ENCODE data around the gene CRB3.

The CRB3 gene

GRCh38 chr19:6470173-6470572, 6.1 kb downstream of the CRB3 start:
- DNase-seq, result no peak

GRCh38 chr19:6471076-6471475, 7.0 kb downstream of the CRB3 start:
- DNase-seq, result no peak

- DNase-seq, result no peak
These were observed 8.6 kb downstream of the CRB3 start for GRCh38 chr19:6472713-6473112.

DNA sequence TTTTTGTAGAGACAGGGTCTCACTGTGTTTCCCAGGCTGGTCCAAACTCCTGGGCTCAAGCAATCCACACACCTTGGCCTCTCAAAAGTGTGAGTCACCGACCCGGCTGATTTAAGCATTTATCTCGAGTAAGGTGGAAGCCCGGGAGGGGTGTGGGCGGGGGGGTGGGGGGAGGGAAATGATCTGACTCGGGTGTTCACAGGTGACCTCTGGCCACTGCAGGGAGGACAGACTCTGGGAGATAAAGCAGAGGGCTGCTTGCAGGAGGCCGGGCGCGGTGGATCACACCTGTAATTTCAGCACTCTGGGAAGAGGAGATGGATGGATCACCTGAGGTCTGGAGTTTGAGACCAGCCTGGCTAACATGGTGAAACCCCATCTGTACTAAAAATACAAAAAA, 9.6 kb downstream of the CRB3 start:
- DNase-seq, result no peak

DNA sequence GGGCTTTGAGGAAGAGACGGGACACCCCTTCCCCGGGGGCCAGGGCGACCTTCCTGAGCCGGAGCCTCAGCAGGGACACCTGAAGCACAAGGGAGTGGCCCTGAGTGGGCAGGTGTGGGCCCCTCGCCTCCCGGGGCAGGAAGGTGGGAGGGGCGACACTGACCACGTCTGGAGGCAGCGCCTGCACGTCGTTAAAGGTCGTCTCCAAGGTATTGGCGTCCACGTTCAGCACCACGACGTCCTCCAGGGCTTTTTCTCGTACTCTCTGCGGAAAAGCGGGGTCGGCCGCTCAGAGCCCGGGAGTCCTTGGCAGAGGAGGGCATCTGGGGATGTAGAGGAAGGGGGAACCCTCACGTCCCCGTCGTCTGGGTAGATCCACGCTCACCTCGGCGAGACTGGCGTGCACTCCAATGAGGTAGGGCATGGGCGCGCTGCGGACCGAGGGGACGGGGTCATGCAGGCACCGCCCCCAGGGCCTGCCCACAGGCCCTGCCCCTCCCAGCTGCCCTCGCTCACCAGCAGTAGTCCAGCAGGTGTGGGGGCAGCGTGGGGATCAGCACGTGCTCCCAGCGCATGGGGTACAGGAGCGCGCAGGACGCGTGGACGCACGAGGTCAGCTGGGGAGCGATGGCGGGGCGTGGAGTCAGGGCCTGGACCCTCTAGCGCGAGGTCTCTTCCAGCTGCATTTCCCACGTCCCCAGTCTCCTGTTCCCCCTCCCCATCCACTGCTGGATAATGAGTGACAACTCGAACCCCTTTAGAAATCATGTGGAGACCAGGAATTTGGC, 11.4 kb downstream of the CRB3 start:
- no peak for DNase-seq

DNA sequence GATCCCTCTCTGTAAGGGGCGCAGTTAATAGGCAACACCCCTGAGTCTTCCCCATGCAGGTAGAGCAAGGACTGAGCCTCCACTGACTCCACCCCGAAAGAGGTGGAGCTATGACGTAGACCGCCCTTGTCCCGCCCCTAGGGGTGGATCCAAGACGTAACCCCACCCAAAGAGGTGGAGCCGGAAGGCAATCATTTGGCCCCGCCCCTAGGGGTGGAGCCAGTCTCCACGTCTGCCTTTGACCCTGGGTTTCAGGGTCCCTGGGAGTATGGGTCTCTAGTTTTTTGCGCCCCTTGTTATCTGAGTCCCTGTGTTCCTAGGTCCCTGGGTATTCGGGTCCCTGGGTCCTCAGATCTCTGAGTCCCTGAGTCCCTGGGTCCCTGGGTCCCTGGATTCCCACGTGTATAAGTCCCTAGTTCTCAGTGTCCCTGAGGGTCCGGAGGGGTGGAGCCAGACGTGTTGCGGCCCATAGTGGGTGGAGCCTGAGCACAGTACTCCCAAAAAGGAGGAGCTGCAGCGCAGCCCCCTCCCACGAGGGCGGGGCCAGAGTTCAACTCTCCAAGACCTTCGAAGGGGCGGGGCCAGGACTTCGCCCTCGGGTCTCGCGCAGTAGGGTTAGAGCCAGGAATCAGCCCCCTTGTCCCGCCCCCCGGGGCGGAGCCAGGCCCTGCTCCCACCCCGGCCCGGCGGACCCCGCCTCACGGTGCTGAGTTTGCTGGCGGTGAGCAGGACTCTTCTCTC, 12.3 kb downstream of the CRB3 start:
- no peak for DNase-seq

- no peak for DNase-seq
These were observed 12.9 kb downstream of the CRB3 start for GRCh38 chr19:6476896-6477431.

DNA sequence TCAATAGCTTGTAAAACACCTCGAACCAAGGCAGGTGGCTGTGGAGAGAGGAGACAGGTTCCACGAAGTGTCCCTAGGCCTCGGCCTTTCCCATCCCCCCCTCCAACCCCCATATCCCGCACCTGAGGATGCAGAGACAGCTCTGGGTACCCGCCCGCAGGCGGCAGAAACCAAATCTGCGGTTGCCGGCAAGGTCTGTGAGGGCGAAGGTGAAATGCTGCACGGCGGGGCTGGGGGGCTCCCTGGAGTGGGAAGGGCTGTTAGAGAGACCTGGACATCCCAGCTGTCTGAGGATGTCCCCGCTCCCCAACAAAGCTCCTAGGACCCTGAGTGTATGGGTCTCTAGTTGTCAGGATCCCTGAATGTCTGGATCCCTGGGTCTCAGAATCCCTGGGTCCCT, 14.7 kb downstream of the CRB3 start:
- no peak for DNase-seq

DNA sequence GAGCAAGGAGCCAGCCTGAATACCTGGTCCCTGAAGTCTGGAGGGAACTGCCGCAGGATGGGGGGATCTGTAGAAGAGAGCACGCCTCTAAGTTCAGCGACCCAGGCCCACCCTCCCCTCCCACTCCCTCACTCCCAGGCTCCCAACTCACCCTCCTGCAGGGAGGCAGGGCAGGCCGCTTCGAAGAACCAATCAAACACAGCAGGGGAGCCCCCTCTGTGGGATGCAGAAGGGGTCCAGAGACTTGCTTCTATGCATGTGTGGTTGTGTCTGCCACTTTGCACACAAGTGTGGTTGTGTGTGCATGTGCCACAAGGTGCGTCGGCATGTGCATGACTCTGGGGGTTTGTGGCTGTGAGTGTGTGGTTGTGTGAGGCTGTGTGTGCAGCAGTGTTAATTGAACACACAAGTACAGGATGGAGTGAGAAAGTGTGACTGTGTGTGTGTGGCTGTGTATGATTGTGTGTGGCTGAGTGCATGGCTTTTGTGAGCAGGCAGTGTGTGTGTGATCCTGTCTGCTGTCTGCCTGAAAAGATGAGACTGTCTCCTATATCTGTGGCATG, 15.8 kb downstream of the CRB3 start:
- no peak for DNase-seq

- DNase-seq, result no peak
These were observed 16.9 kb downstream of the CRB3 start for GRCh38 chr19:6480848-6481415.

DNA sequence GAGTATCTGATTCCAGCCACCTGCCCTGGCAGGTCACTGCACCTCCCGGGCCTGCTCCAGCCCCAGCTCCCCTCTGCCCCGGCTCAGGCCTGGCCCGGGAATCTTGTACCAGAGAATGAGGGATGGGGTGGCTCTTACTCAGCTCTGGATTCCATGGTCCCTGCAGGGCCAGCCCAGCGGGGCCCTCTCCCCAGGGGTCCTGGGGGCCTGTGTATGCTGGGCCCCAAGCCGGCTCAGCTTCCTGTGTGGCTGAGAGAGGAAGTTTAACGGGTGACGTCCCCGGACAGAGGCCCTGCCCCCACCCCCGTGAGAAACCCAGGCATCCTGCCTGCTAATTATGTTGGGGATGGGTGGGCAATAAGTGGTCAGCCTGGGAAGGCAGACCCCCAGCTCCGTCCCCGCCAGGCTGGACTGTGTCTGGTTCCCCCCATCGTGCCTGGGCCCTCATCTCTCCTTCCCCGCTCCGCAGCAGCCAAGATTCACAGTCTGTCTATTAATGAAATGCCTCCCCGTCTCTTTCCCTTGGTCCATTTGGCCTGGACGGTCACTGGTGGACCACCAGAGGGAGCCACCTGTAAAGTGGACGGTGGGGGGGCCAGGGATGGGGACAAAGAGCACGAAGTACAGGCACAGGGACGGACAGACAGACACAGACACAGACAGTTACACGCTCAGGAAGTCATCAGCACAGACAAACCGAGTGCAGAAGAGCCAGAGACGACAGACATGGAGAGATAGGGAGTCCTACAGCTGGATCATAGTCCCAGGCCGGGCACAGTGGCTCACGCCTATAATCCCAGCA, 17.7 kb downstream of the CRB3 start, which contains the start of gene DENND1C:
Gene DENND1C, minus strand, starts transcription at position 247 of the 802 bp plus-strand sequence. Its CDS starts 92 bp downstream, at position 155.
- no peak for DNase-seq

GRCh38 chr19:6482343-6482686, 18.2 kb downstream of the CRB3 start:
- DNase-seq, result no peak

DNA sequence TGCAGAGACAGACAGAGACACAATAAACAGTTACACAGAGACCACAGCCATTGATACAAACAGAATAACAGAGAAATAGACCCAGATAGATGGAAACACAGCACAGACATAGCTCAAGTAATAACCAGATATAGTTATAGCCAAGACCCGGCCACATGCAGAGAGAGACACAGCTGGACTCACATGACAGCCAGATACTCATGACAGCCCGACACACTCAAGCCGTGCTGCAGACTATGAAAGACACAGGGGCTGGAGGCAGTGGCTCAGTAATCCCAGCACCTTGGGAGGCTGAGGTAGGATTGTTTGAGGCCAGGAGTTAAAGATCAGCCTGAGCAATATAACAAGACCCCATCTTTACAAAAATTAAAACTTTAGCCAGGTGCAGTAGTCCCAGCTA, 19.2 kb downstream of the CRB3 start:
- no peak for DNase-seq

DNA sequence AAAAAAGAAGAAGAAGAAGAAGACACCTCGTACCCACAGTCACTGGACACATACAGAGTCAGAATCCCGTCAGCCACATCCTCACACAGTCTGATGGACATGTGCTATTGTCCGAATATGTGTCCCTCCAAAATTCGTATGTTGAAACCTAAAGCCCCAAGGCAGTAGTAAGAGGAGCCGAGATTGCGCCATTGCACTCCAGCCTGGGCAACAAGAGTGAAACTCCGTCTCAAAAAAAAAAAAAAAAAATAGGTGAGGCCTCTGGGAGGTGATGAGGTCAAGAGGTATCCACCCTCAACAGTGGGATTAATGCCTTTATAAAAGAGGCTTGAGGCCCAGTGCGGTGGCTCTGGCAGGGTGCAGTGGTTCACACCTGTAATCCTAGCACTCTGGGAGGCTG, 20.2 kb downstream of the CRB3 start:
- DNase-seq, result no peak

- no peak for DNase-seq
These were observed 20.8 kb downstream of the CRB3 start for GRCh38 chr19:6484831-6485230.

DNA sequence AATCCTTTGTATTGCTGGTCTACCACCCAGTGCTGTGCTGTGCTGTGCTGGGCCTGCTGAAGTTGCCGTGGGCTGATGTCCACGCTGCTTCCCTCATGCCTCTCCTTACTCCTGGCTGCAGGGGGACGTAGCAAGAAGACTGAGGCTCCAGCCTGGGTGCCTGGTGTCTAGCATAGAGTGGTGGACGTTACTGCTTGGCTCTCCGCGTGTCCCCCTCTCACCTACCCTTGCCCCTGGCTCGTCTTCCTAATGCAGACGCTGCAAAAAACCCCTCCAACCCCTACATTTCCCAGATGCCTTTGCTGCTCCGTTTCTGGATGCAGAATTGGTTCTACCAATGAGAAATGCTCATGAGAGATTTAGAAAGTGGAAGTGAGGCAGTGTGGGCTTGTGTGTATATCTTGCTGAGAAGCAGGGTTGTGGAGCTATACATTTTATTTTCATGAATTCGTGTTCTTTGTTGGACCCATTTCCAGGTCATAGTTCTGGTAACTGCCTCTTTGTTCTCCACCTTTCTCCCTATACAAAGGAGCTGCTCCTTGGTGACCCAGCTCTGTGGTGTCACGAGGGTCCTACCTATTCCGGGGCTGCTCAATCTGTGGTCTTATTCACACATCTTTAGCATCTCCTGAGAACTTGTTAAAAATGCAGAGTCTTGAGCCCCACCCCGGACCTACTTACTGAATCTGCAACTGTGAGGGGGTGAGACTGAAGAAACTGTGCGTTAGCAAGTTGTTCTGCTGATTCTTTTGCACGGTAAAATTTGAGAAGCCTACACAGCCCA, 25.4 kb downstream of the CRB3 start:
- no peak for DNase-seq

DNA sequence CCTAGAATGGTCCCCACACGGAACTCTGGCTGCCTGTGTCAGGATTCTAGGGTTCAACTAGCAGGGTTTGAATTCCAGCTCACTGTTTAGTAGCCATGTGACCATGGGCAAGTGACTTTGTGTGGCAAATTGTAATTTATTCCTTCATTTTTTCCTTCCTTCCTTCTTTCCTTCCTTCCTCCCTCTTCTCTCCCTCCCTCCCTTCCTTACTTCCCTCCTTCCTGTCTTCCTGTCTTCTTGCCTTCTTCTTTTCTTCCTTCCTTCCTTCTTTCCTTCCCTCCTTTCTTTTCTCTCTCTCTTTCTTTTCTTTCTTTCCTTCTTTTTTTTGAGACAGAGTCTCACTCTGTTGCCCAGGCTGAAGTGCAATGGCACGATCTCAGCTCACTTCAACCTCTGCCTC, 26.1 kb downstream of the CRB3 start:
- no peak for DNase-seq

DNA sequence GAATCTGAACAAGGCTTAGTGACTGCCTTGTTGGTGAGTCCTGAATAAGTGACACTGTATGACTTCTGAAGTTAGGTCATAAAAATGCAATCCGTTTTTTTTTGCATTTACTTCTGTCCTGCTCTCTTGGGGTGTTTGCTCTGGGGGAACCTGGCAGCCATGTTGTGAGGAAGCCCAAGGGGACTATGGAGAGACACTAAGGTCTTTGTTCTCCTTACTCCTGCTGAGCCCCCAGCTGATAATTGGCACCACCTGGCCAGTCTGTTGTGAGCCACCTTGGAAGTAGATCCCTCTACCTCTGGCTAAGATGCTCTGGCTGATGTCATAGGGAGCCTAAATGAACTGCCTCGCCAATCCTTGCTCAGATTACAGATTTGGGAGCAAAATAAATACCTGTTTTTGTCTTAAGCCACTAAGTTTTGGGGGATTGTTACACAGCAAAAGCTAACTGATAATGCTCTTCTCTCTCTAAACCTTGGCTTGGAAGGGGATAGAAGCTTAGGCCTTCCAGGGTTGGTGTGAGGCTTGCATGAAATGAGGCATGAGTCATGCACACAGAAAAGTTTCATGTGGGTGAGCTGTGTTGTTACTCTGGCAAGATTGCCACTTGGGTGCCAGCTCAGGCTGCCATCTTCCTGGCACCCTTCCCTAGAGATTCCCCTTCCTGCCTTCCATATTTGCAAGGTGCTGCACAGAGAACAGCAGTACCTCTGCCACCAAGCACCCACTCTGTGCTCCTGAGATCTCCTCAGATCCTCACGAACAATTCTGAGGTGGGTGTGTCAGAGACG, 27.9 kb downstream of the CRB3 start:
- no peak for DNase-seq

- DNase-seq, result no peak
These were observed 30.5 kb downstream of the CRB3 start for GRCh38 chr19:6494438-6495036.

DNA sequence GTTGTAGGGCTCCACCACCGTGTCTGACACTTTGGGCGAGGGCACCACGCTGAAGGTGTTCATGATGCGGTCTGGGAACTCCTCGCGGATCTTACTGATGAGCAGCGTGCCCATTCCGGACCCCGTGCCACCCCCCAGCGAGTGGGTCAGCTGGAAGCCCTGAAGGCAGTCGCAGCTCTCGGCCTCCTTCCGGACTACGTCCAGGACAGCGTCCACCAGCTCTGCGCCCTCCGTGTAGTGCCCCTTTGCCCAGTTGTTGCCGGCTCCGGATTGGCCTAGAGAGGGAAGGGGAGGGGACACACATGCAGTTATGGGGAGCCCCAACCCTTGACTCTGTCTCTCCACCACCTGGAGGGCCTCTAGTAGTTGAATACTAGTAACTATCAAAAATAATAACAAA, 31.9 kb downstream of the CRB3 start:
- DNase-seq, result no peak

Data from NCI-H2107 (cell line).